Muscle of arm (tissue), 12 donors: Measurements from ENCODE around the gene RANBP3. TPM values are rescaled to one million over a fixed set of nuclear protein-coding genes. Genes with fewer than 3 reads are reported as not detected.

Experiments used
- DNase-seq: peaks from one replicate; pipeline ENCODE4 v3.0.0-alpha.2; 2013
- polyA plus RNA-seq, 12 donors: library from polyadenylated mRNA; unstranded; fragments of 120-200 nt; gene quantifications; one replicate each; pipeline ENCODE4 v1.2.1, GENCODE V29; 2013; ENCODE audit not compliant: insufficient read length in 12 of 12

Gene RANBP3
- polyA plus RNA-seq, 12 donors = 36.6 to 89.2 (median 43.6) TPM; not detected in 1

DNA sequence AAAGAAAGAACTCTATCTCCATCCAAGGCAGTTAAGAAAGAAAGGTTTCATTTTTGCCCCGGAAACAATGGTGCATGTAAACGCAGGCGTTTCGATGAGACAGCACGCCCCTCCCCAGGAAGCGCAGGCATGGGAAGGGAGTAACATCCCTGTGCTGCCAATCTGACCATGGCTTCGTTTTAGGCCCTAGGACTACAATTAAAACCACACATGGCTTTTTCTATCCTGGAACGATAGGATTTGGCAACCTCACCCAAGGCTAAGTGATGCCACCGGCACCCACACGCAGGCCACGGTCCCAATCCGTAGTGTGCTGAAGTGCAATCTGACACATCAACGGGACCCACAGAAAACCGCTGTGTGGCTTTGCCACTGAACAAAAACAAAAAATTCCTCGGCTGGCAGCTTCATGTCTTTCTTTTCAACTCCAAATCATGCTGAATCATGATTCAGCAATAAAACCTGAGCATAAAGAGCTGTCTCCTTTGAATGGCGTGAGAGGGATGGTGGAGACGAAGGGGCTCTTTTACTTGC lies 24.2 kb downstream of the RANBP3 start:
- DNase-seq = no peak

DNA sequence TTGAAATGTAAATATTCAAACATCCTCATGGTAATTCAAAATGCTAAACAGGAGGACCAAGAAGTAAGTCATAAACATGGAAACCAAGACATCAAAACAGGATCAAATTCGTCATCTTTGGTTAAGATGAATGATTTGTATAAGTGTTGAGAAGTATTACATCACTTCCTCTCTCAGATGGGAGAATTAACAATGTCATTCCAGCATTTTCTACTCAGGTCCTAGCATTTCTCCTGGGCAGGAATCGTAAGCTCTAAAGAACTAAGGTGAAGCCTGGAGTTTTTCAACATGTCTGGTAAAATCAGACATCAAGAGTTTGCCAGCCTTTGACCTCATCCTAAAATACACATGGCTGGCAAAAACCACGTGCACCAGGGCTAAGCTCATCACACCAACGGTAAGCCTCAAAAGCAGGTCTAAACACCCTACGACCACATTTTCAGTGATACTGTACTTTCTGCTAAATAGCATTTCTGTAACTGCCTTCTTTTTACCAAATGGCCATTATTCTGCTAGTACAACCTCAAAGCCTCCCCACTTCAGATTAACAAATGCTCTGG lies 24.8 kb downstream of the RANBP3 start:
- DNase-seq = no peak

DNA sequence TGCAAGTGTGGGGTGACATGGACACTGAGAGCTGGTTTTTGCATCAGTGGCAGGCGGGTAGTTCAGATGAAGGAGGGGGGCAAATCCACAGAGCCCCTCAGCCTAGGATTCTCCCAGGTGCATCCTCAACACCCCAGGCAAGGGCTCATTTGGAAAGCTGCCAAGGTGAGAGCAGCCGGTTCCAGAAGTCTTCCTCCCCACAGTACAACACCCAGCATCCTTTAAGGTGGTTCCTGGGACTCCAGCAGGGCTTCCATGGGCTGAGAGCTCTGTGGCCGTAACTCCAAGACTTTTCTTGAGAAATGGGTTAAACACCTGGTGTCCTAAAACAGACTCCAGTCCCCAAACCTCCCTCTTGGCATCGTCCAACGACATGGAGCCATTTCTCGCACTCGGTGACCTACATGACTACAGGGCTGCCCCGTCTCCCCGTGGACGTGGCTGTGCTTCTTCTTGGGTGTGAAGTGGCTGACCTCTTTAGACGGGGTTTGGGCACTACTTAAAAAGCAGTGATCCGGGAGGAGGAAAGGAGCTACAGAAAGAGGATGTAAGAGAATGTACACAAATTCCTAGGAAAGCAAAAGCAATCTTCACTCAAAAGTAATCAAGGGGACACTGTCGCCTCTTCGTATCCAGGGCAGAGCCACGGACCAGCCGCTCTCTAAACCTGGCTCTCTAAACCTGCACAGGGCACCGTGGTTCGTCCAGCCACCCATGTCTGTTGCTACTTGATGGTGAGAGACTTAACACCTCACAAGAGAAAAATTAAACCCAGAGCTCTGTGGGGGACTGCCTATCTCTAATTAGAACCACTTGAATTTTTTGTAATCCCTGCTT lies 25.5 kb downstream of the RANBP3 start:
- no peak for DNase-seq

DNA sequence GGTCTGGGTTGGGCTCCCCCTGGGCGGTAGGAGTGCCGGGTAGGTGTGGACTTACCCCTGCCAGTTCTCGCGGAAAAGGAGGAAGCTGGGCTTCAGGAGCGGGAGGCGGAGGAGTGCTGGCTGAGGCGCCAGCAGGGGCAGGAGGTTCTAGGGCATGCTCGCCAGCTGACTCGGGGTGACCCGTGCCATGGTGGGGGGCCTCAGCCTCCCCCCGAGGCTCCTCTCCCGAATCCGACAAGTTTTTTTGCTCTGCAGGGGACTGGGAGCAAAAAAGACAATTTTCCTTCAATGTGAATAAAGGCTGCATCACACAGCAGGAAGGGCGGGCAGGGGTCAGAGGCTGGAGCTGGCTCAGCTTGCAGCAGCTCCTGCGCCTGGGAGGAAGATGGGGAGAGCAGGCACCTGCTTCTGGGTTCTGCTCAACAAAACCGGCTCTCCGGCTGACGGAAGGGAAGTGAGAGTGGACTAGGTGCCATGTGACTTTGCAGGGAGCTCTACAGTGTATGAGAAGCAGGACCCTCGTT lies 26.5 kb downstream of the RANBP3 start:
- no peak for DNase-seq

DNA sequence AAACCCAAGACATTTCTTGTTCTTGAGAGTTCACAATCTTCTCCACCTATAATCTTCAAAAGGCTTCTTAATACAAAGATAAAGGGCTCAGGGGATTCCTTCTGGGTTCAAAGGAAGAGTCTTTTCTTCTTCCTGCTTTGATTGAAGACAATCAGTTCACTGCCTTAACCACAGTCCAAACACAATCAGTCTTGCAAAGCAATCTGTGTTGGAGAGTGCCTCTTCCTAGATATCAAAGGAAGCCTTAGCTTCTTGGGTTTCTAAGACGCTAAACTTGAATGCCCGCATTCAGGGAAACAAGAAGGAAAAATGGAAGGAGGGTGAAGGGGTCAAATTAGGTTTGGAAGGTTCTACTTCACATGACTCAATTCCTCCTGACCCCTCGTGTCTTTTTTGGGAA lies 27.2 kb downstream of the RANBP3 start:
- no peak for DNase-seq

DNA sequence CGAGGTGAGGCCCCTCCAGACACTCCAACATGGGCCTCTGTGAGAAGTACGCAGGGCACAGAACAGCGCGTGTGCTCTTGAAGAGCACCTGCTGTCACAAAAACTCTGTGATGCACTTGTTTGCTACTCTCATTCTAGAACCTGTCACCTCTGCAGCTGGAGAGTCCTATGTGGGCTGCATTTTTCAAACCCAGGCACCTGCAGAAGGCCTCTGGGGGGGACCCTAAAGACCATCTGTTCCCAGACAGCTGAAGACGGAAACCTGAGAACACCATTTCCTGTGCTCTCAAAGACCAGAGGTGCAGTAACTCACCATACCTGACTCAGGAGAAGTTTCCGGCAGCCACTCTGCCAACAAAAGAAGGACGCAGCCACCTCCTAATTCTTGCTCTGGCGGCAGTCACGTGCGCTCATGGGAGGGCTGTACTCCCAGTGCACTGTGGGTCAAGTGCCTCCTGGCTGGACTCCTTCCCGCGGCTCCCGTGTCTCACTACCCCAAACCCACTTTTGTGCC lies 28.1 kb downstream of the RANBP3 start:
- no peak for DNase-seq

DNA sequence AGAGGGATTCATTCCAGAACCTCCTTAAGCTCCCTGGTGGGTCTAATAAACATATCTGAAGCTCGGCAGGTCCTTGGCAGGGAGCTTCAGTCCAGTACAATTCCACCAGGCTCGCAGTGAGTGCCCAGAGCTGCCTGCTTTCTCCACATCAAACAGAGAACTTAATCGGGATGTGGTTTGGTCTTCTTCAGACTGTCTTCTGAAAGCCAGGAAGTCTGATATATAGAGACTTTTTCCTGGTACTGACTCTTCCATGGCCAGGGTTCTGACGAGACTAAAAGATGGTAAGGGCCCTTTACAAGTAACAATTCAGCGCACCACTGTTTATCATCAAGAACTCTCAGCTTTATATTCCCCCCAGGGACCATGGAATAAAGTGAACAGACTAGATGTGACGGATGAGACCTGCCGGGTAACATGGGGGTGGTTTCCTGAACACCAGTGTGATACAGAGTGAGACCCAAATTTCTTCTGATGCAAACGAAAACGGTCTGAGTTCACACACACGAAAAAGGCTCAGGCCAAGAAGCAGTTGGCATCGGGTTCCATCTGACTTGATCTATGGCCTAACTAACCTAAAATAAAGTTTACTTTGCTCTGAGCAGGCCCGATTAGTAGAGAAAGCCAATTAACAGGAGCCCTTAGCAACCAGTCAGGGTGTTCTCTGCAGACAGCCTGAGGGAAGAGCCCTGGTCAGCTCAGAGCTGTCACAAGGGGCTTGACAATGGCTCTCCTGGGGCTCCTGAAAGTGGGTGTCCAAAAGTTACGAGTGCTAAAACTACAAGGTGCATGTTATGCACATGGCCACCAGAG lies 29.0 kb downstream of the RANBP3 start:
- no peak for DNase-seq

DNA sequence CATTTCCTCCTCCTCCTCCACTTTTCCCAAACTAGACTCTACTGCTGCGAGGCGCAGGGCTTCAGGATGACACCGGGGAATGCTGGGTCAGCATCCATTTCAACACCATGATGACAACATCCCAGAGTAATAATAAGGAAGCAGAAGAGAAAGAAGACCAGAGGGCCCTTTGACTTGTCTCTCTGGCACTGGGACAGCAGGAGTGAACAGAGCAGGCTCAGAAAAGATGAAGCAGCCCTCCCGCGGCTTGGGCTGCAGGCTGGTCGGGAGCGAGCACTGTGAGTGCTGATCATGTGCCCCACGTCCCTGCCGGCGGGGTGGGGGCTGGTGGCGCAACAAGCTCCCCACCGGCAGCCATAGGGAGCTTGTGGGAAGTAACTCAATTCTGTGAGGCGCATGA lies 30.5 kb downstream of the RANBP3 start:
- DNase-seq = no peak

DNA sequence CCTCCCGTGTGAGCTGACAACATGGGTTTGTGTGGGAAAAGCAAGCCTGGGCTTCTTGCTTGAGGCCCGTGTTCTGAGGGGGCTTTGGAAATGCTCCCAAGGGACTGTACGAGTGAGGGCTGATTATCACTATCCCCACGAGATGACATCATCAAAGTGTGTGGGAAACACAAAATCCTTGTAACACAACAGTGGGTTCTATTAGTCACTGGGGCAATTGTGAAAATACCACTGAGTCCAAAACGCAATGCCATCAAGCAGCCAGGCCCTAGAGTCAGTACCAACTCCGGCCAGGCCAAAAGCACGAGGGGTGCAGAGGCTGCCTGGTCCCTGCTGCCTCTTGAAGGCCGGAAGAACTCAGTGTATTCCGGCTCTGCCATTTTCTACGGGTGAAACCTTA lies 34.3 kb downstream of the RANBP3 start:
- DNase-seq = no peak

DNA sequence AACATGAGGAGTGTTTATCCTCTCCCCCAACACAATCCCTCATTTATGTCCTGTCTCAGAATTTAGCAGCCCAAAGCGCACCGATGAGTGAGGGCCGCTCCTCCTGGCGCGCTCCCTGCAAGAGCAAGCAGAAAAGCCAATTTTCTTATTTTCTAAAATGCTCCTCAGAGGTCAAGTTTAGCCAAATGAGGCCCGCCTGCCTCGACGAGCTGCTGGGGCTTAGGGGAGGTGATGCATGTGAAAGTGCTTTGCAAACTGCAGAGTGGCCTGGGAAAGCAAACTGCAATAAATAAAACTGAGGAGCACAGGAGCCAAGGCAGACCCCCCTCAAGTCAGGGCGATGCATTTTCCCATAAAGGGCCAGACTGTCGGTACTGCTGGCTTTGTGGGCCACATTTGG lies 34.9 kb downstream of the RANBP3 start:
- DNase-seq = peak; percentile 59

DNA sequence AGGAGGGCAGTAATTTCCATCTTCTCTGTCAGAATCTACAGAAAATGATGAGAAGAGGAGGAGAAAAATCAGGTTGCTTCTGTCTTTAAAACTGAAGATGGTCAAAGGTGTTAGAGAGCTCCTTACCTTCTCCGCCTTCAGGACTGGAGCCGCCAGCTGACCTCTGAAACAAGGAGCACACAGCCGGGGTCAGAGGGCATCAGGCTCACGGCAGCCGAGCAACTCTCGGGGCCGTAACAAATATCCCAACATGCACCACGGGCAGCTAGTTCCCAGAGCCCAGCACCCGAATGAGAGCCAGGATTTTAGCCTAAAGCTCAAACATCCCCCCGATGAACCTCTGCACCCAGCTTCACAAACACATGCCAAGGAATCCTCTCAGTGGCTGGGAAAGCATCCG lies 36.3 kb downstream of the RANBP3 start:
- no peak for DNase-seq

DNA sequence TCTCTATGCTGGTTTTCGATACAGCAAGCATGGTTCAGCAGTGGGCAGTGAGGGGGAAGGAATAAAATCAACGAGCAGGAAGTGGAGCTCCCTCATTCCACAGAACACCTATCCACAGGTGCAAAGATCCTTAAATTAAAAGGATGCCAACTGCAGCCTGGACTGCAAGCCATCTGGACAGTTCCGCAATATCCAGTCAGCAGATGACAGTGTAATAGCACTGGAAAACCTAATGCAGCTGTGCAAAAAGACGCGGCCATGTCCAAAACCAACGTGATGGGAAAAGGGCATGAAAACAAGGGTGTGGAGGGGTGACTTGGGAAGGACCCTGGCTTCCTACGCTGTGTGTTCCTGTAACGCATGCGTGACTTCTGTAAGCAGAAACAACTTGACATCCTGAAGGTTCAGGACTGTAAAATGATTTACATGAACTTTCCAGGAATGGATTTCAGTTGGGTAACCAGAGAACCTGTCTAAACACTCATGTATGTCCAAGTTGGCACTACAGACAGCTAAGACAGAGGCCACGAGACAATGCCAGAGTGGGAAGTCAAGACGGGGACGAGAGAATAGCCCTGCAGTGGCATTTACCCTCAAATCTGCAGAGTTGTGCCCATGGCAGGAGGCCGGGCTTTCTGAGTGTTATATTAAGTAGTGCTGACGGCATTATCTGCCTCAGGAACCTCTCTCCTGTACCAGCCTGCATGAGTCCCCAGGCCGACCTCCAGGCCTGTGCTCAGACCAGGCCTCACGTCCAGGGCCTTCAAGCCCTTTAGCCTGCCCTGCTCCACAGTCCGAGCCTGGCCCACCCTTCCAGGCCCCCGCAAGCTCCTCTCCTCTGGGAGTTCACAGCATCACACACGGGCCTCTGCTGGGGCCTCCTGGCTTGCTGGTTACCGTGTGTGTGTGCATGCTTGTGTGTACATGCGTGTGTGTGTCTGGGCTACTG lies 37.4 kb downstream of the RANBP3 start:
- no peak for DNase-seq

DNA sequence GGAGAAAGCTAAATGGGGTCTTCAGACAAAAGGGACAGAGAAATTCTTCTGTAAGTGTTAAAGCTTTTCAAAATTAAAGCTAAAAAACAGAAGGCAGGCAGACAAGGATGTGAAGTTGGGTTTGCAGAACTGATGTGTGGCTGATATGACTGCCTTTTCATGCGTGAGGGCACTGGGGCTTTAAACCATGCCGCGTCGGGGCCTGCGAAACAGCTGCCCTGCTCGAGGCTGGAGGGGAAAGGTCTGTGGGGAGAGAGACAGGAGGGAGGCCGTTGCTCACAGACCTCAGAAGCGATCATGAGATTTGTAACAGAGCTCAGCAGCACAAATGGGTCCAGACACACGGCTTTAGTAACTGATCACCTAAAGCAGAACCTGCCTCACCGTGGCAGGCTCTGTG lies 40.4 kb downstream of the RANBP3 start:
- no peak for DNase-seq

DNA sequence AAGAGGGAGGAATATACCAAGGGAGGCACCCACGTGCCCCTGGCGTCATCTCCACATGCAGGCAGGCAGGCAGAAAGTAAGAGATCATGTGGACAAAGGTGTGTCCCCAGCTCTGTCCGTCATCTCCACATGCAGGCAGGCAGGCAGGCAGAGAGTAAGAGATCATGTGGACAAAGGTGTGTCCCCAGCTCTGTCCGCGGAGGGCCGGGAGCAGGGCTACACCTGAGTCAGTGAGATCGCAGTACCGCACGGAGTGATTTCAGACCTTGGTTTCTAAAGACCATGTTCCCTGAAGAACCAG lies 41.7 kb downstream of the RANBP3 start:
- DNase-seq = no peak

DNA sequence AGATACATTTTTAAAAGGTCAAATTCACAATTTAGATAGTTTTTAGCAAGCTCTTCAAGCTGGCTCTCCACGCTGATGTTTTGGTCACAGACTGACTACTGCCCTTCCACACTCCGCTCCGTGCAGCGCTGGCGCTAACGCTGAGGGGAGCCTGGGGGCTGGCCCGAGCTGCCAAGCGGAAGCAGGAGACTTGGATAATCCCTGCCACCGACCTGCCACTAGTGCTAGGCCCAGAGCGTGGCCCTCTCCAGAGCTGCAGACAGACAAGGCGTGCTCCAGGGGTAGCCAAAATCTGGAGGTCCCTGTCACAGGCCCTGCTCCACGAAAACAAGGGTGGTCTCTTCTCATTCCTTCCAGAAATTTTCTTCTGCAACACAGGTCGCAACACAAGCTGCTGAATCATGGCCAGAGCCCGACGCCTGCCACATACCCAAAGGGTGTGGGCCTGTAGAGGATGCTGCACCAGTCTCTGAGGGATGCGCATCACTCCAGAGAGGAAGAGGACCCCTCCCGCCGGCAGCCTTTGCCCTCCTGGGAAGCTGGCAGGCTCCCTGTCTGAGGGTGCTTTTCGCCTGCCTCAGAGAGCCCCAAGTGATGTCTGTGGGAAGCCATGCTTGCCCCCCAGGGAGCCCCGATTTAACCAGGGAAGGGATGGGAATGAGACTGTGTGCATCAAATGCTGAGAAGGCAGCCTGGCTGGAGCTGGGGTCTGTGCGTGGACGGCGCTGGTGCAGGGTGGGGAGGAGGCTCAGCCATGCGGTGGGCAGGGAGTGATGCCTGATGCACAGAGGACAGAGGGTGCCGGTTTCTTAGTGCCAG lies 42.3 kb downstream of the RANBP3 start:
- DNase-seq = no peak

DNA sequence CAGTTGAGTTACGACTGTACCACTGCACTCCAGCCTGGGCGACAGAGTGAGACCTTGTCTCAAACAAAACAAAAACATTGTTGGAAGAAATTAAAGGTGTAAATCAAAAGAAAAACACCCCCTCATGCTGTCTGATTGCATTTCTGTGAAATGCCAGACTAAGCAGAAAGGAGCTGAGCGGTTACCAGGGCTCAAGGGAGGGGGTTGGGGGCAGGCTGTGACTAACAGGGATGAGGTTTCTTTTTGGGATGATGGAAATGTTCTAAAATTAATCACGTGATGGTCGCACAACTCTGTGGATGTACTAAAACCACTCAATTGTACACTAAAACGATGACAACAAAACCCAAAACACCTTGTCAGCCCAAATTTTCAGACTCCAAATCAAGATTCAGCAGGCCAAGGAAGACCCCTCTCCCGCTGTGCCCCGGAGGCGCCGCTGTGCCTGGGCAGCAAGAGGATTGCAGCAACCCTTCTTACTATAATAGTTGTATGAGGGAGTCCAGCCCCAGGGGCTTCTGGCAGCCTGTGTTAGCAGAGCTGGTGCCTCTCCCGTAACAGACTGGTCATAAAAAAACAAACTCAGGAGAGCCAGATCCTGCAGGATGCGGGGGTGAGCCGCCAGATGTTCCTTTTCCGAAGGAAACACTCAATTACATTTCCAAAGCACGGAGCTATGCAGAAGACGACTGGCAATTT lies 43.0 kb downstream of the RANBP3 start:
- DNase-seq = peak; percentile 60

DNA sequence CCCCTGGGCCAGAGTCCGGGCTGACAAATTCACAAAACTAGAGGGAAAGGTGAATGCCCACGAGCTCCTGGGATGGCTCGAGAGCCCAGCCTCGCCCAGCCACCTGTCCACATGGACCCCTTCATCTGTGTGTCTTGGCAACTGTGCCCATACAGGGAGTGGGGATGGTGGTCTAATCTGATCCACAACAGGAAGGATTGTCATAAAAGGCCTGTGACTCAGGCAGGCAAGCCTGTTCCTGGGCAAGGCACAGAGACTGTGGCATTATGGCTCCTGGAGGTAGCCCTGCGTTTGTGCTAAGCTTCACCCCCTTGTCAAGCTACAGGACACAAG lies 43.9 kb downstream of the RANBP3 start:
- no peak for DNase-seq

DNA sequence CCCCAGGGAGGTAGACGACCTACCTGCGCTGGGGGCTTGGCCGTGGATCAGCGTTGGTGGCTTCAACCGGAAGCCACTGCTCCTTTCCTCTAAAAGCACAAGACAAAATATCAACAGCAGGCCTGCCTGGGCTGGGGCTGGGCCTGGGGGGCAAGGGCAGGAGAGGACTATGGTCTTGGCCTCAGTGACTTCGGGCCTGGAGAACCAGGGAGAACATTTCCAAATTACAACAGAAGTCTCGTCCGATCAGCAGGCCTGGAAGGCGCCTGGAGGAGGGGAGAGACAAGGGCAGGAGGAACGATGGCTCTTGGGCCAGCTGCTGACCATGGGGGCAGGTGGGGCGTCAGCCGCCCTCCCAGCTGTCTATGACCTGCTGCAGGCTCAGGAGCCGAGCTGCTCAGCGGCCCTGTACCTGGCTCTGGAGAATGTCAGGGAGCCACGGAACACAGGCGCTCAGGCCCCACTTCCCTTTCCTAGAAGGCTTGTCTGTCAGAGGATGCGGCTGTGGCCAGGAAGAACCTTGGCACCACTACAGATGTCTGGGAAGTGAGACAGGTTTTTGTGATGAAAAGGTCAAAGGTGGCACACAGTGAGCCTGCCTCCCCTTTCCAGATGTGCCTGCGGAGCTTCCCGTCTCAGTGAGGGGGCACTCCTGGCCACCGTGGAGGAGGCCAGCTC lies 44.4 kb downstream of the RANBP3 start:
- no peak for DNase-seq

DNA sequence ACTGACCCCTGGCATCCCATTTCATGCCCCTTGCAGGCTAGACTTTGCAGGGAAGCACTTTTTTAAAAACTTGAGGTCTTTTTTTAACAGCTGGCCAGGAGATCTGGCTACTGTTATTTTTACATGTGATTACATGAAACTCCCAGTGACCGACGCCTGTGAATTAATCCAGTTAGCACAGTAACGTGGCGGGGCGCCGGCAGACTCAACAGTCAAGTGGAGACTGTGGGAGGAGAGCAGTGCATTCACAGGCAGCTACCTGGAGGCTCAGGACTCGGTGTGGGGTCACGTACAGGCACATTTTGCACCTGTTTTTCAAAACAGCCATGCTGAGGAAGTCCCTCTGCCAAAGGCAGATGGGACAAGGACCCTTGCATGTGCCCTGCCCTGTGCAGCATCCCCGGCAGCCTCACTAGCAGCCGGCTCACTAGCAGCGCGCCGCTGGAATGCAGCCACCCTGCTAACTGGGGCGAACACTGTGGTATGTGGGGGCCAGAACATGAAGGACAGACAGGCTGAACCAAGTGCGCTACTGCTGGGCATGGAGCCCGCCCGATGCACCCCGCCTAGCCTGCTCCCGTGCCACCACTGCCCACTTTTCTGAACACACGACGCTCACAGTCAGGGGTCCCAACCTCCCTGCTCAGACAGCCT lies 45.2 kb downstream of the RANBP3 start:
- DNase-seq = no peak
